HUES64 (cell line): Measurements from ENCODE around the gene KCNAB2.

Experiments
- H3K27ac ChIP-seq: 2 replicates; pipeline ENCODE4 v1.7.0; 2013; ENCODE audit warnings: low read depth, low read length, inconsistent platforms
- H3K27me3 ChIP-seq: 2 replicates; pipeline ENCODE4 v1.6.1; 2013; ENCODE audit warnings: mild to moderate bottlenecking, low read length; ENCODE audit not compliant: insufficient read depth
- H3K36me3 ChIP-seq: 2 replicates; pipeline ENCODE4 v1.6.1; 2013; ENCODE audit warnings: mild to moderate bottlenecking, low read length; ENCODE audit not compliant: insufficient read depth
- H3K4me1 ChIP-seq: 2 replicates; pipeline ENCODE4 v1.6.1; 2013; ENCODE audit warnings: mild to moderate bottlenecking, low read length, moderate library complexity; ENCODE audit not compliant: insufficient read depth
- H3K4me3 ChIP-seq: 2 replicates; pipeline ENCODE4 v1.5.1; 2013; ENCODE audit warnings: mild to moderate bottlenecking, low read length, moderate library complexity
- H3K9ac ChIP-seq: 2 replicates; pipeline ENCODE4 v1.6.1; 2013; ENCODE audit warnings: mild to moderate bottlenecking, low read depth, low read length
- H3K9me3 ChIP-seq: 2 replicates; pipeline ENCODE4 v1.6.1; 2013; ENCODE audit warnings: low read depth, low read length; ENCODE audit not compliant: insufficient read depth
- WGBS: fragments of 150-250, 120-280 bp; methylation state at CpG from one replicate; pipeline ENCODE4 v1.1.7; 2013; ENCODE audit warnings: missing lambda C conversion rate; 5-methylcytosine and 5-hydroxymethylcytosine counted together

KCNAB2 gene

DNA sequence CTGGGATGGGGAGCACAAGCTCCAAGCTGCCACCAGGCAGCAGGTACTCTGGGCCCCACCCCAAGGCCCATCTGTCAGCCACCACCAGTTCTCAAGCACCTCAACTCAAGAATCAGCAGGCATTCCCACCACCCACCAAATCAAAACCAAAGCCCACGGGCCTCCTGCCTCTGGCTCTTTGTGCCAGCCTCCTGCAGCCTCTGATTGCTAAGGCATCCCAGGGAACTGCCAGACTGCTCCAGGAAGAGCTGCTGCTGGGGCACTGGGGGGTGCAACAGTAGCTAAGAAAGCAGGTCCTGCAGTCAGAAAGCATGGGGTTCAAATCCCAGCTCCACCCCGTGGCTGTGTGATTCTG lies 99.7 kb downstream of the KCNAB2 start:
- H3K36me3 ChIP-seq: no peaks in the 10 kb centered on the region
- H3K27ac ChIP-seq: no peak overlapping the region
- peaks cover 11% of the 10 kb centered on the region; the same call in 1 of the 2 replicates for H3K4me1 ChIP-seq
- peaks cover 3% of the 10 kb centered on the region; the same call in 1 of the 2 replicates for H3K9me3 ChIP-seq
- no peak overlapping the region for H3K9ac ChIP-seq
- no peak overlapping the region for H3K4me3 ChIP-seq
- WGBS: 82% methylated on average over 2 of the region's 2 CpGs
- peaks cover 26% of the 10 kb centered on the region for H3K27me3 ChIP-seq

DNA sequence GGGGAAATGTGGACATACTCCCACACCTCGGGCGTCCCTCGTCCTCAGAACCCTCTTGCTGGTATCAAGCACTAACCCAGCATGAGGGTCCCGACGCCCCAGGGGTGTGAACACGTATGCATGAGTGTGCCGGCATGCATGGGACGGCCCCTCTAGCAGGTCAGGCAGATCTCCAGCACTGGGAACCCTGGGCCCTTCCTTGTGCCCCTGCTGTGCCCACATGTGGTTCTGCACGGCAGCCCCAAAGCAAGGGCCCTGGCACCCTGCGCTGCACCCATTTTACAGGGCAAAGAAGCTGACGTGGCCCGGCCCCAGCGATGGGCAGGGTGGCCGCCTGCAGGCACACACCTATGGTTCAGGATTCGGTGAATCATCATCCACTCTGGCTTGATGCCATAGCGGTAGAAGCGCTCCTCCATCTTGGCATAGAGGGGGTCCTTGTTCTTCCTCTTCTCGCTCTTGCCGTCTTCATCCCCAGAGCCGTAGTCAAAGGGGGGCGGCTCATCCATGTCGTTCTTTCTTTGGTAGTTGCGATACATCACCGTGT lies 100.2 kb downstream of the KCNAB2 start:
- no peak overlapping the region for H3K27ac ChIP-seq
- WGBS: 92% methylated on average over 24 of the region's 24 CpGs
- no peak overlapping the region for H3K4me3 ChIP-seq
- peaks cover 11% of the 10 kb centered on the region; the same call in 1 of the 2 replicates for H3K4me1 ChIP-seq
- H3K9me3 ChIP-seq: peaks cover 3% of the 10 kb centered on the region; the same call in 1 of the 2 replicates
- no peaks in the 10 kb centered on the region for H3K36me3 ChIP-seq
- H3K9ac ChIP-seq: no peak overlapping the region
- H3K27me3 ChIP-seq: peaks cover 26% of the 10 kb centered on the region

DNA sequence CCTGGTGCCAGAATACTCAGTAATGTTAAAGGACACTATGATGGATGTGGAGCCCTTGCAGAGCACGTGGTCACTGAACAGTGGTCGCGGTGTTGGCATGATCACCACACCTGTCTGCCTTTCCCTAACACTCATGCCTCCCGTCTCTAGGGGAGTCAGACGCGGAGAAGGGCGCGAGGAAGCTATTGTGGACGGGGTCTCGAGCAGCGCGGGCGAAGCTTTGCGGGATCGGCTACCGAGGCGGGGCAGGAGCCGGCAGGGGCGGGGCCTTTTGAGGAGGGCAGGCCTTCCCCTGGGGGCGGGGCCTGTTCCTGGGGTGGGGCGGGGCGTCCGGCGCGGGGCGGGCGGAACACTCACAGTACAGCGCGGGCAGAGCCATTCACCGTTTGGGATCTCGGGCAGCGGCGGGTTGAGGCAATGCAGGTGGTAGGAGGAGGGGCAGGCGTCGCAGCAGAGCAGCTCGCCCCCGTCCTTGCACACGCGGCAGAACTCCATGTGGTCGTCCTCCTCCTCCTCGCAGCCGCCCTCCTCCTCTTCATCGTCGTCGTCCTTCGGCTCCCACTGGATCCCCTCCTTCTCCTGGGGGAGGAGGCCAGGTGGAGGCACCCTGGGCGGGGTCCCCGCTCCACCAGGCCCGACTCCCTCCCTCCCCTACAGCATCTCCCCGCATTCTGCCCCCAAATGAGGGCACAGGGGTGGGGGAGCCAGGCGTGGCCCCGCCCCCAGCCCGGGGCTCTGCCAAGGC lies 103.0 kb downstream of the KCNAB2 start:
- peak overlapping the region; percentile 47 for H3K4me3 ChIP-seq
- no peaks in the 10 kb centered on the region for H3K36me3 ChIP-seq
- H3K27me3 ChIP-seq: peaks cover 26% of the 10 kb centered on the region
- WGBS: 5% methylated on average over 53 of the region's 53 CpGs
- H3K27ac ChIP-seq: no peak overlapping the region
- peak overlapping the region; percentile 38; the same call in 1 of the 2 replicates for H3K9ac ChIP-seq
- H3K9me3 ChIP-seq: peaks cover 3% of the 10 kb centered on the region; the same call in 1 of the 2 replicates
- H3K4me1 ChIP-seq: peaks cover 11% of the 10 kb centered on the region; the same call in 1 of the 2 replicates

DNA sequence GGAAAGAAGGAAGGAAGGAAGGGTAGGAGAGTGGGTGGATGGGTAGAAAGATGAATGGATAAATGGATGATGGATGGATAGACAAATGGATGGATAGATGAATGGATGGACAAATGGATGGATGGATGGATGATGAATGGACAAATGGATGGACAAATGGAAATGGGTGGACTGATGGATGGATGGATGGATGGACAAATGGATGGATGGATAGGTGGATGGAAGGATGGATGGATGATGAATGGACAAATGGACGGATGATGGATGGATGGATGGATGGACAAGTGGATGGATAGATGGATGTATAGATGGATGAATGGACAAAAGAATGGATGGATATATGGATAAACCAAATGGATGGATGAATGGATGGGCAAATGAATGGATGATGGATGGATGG lies 103.9 kb downstream of the KCNAB2 start:
- Histone ChIP-seq H3K36me3 (no peaks in the 10 kb centered on the region), H3K4me1 (peaks cover 7% of the 10 kb centered on the region; the same call in 1 of the 2 replicates), H3K4me3 (no peak overlapping the region), H3K27me3 (peaks cover 26% of the 10 kb centered on the region), H3K9ac (no peak overlapping the region), H3K27ac (no peak overlapping the region), H3K9me3 (peaks cover 3% of the 10 kb centered on the region; the same call in 1 of the 2 replicates)
- 93% methylated on average over 1 of the region's 1 CpG for WGBS

DNA sequence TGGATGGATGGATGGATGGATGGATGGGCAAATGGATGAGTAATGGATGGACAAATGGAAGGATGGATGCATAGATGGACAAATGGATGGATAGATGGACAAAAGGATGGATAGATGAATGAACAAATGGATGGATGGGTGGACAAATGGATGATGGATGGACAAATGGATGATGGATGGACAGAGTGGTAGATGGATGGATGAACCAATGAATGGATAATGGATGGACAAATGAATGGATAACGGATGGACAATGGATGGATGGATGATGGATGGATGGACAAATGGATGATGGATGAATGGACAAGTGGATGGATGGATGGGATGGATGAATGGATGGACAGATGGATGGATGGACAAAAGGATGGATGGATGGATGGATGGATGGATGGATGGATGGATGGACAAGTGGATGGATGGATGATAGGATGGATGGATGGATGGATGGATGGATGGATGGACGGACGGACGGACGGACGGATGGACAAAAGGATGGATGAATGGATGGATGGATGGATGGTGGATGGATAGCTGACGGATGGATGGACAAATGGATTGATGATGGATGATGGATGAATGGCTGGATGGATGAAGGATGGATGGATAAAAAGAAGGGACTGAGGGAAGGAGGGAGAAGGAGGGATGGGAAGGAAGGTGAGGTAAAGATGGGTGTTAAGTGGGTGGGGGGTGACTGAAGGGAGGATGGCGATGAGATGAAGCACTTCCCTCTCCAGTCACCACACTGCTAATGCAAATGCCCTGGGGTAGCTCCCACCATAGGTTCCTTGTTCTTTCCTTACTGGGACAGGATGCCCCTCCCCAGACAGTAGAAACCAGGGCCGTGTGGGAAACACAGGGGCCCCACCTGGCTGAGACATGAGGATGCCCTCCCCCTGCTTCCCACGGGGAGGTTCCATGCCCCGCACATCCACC lies 104.6 kb downstream of the KCNAB2 start:
- no peak overlapping the region for H3K27ac ChIP-seq
- H3K27me3 ChIP-seq: peaks cover 26% of the 10 kb centered on the region
- H3K4me3 ChIP-seq: no peak overlapping the region
- H3K36me3 ChIP-seq: no peaks in the 10 kb centered on the region
- 91% methylated on average over 11 of the region's 11 CpGs for WGBS
- peaks cover 3% of the 10 kb centered on the region; the same call in 1 of the 2 replicates for H3K9me3 ChIP-seq
- H3K9ac ChIP-seq: no peak overlapping the region
- 0 out of 2 replicates have a peak, but pooled peaks cover 3% of the 10 kb centered on the region for H3K4me1 ChIP-seq
